Omental fat pad (tissue), 4 donors: ENCODE results near the gene MGAT4A. TPM values are rescaled to one million over a fixed set of nuclear protein-coding genes. Genes with fewer than 3 reads are reported as not detected.

Experiments
- ATAC-seq: fragments of 150-250 bp; one replicate; pipeline ENCODE4 v1.9.1; 2016; ENCODE audit warnings: mild to moderate bottlenecking, moderate library complexity; ENCODE audit not compliant: low FRiP score
- DNase-seq: peaks from one replicate; pipeline ENCODE4 v3.0.0-alpha.2; 2019; ENCODE audit warnings: low spot score
- CTCF ChIP-seq, 3 donors: fragments of 450-650 bp; IDR thresholded peaks; one replicate each; pipeline ENCODE4 v1.5.1; 2016 to 2017; ENCODE audit warnings: antibody characterized with exemption in 3 of 3, mild to moderate bottlenecking in 3 of 3, moderate library complexity in 2 of 3
- total RNA-seq, 4 donors: library from RNA; depleted of rRNA; stranded (reverse); fragments of >200 nt; gene quantifications; one replicate each; pipeline ENCODE4 v1.1.0, GENCODE V29; 2016

The MGAT4A gene
- total RNA-seq, 4 donors from 2014 or later, result 20.1 to 93.7 (median 43.2) TPM

DNA sequence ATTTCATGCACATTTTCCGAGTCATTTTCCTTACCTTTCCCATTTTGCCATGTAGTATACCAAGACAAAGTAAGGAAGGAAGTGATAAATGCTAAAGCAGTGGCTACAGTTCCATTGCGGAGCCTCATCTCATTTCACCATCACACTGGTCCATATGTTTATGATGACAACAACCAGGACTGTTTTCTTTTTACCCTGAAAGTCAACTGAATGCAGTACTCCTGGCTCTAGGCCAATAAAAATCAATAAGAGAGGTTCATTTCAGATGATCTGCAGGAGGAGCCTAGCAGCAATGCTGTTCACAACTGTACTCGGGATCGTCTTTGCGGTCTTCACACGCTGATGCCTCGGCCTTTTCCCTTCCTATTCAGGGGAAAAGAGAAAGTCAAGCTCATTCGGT is 4.7 kb downstream of the MGAT4A start:
- no peak for ATAC-seq
- no peak for TF ChIP-seq CTCF (IDR thresholded peaks at IDR 0.05)
- DNase-seq, result no peak

- DNase-seq, result no peak
- ATAC-seq, result no peak
- TF ChIP-seq CTCF (IDR thresholded peaks at IDR 0.05), result no peak
Measured at GRCh38 chr2:98720286-98720685, 10.6 kb downstream of the MGAT4A start.

- no peak for ATAC-seq
- DNase-seq, result no peak
- no peak for TF ChIP-seq CTCF (IDR thresholded peaks at IDR 0.05)
Measured at GRCh38 chr2:98717621-98718020, 13.3 kb downstream of the MGAT4A start.

DNA sequence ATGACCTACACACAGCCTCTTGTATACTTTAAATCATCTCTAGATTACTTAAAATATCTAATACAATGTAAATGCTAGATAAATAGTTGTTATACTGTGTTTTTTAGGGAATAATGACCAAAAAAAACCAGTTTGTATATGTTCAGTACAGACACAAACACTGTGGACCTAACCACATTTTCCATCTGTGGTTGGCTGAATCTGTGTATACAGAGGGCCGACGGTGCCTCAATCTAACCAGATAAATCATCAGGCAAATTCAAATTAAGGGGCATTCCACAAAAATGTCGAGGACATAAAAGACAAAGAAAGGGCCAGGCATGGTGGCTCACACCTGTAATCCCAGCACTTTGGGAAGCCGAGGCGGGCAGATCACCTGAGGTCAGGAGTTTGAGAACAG is 14.1 kb downstream of the MGAT4A start:
- no peak for TF ChIP-seq CTCF (IDR thresholded peaks at IDR 0.05)
- DNase-seq (no peak), ATAC-seq (no peak)

- no peak for TF ChIP-seq CTCF (IDR thresholded peaks at IDR 0.05)
- DNase-seq (no peak), ATAC-seq (no peak)
Measured at GRCh38 chr2:98715812-98716451, 15.0 kb downstream of the MGAT4A start.

- DNase-seq, result no peak
- no peak for TF ChIP-seq CTCF (IDR thresholded peaks at IDR 0.05)
- no peak for ATAC-seq
Measured at GRCh38 chr2:98713332-98714015, 17.5 kb downstream of the MGAT4A start.

DNA sequence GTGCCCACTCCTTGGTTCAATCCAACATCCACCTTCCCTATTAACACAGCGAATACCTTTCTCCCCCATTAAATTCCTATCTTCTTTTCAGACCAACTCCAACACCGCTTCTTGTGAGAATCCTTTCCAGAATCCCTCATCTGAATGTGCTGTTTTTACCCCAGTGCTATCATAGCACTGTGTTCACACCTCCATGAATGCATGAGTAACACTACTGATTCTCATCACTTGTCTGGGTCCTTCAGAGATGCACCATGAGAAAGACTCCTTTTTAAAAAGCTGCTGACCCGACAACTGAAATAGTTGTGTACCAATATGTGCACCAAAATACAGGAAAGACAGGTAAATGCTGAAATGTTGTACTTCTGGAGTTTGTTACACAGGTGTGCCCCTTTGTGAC is 18.8 kb downstream of the MGAT4A start:
- ATAC-seq (no peak), DNase-seq (no peak)
- TF ChIP-seq CTCF (IDR thresholded peaks at IDR 0.05), result no peak
